Right ventricle myocardium superior (tissue), 1 donor: ENCODE measurements around the gene HM13. TPM values are rescaled to one million over a fixed set of nuclear protein-coding genes. Genes with fewer than 3 reads are reported as not detected.

ENCODE experiments used
- ATAC-seq: fragments of 200-7000 bp; cut with Tn5 transposase; one replicate; pipeline ENCODE4 v1.9.1; 2020; ENCODE audit warnings: mild to moderate bottlenecking; ENCODE audit not compliant: poor library complexity
- DNase-seq: peaks from one replicate; pipeline ENCODE4 v3.0.0-alpha.2; 2020
- intact Hi-C: fragments of 100-400 bp; cut with DNase I; formaldehyde crosslinking; loops from one replicate; pipeline ENCODE4 v1.11.2; 2022
- microRNA-seq: library from miRNA; unstranded; fragments of <30 nt; microRNA quantifications from one replicate; pipeline ENCODE4 v1.2.0, GENCODE V29; 2020
- total RNA-seq: library from RNA; stranded (reverse); fragmentation: NEBNext Ultra II Directional; extraction: Animal tissue kit (Norgen Biotek cat#: 25700); gene quantifications from one replicate; pipeline ENCODE4 v1.2.1, GENCODE V29; 2021
- donor health status: DM: no; HTN: yes; CAD: no; lungs with severe emphysema.

HM13 gene
- total RNA-seq, 1 donor from 2014 or later = 40.9 TPM

DNA sequence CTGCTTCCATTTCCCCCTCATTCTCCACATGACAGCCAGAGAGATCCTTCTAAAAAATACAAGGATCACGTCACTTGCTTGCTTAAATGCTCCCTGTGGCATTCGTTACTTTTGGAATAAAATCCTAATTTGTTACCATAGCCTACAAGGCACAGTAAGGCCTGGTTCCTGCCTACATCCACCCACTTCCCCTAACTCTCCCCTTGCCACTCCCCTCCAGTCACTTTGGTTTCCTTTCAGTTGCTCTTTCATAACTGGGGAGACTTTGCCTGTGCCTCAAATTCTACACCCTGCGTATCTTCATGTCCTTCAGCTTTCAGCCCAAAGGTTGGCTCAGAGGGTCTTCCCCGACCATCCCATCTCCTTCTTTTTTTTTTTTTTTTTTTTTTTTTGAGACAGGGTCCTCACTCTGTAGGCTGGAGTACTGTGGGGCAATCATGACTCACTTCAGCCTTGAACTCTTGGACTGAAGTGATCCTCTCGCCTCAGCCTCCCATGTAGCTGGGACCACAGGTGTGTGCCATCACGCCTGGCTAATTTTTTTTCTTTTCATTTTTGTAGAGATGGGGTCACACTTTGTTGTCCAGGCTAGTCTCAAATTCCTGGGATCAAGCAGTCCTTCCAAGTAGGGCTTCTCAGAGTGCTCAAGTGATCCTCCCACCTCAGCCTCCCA is 103.3 kb downstream of the HM13 start:
- intact Hi-C loops = no loop called here
- no peak for DNase-seq

More for the DNA sequence above, 103.3 kb downstream of the HM13 start:
- no peak for ATAC-seq

Small RNA genes within 50 kb of the gene (microRNA-seq; reads per million reads assigned to microRNA genes)
- gene MIR3193 = not detected

Other genes starting within 250 kb of the HM13 start
- not detected for gene DEFB116, start 205.9 kb upstream of the HM13 start, total RNA-seq
- gene DEFB118, start 145.8 kb upstream of the HM13 start, total RNA-seq = not detected
- not detected for gene DEFB119, start 123.9 kb upstream of the HM13 start, total RNA-seq
- gene DEFB121, start 108.2 kb upstream of the HM13 start, total RNA-seq = not detected
- not detected for gene DEFB123, start 73.8 kb upstream of the HM13 start, total RNA-seq
- gene DEFB124, start 39.3 kb upstream of the HM13 start, total RNA-seq = not detected
- 1.5 TPM for gene REM1, start 39.2 kb upstream of the HM13 start, total RNA-seq
- gene ID1, start 90.8 kb downstream of the HM13 start, total RNA-seq = 89.5 TPM
- gene COX4I2, start 123.5 kb downstream of the HM13 start, total RNA-seq = 9.3 TPM
- 48.7 TPM for gene BCL2L1, start 208.4 kb downstream of the HM13 start, total RNA-seq
- 0.97 TPM for gene TPX2, start 224.8 kb downstream of the HM13 start, total RNA-seq